NCI-H82 treated with DMSO at 0.1 percent for 48 hours (cell line): ENCODE results near the gene FCER1A.
"Not testable (repeated sequence)": the region's sequence is repeated elsewhere in the genome, so short reads cannot be mapped to it uniquely, and the experiment has no call there.

ENCODE experiments used
- DNase-seq: peaks from one replicate; lab custom pipeline; 2025; ENCODE audit not compliant: unreplicated experiment; lab: John Stamatoyannopoulos, UW

Gene FCER1A

GRCh38 chr1:159349374-159349773 lies 47.2 kb downstream of the FCER1A start:
- DNase-seq = not testable (repeated sequence)

- DNase-seq = no peak
Measured at GRCh38 chr1:159352436-159352835, 50.3 kb downstream of the FCER1A start.
